GM21786 (cell line): ENCODE measurements around the gene RBM28.

Experiments used
- ATAC-seq: cut with Tn5 transposase; IDR thresholded peaks from one replicate; pipeline ENCODE4 v1.9.1; 2021; ENCODE audit not compliant: unreplicated experiment

Gene RBM28

DNA sequence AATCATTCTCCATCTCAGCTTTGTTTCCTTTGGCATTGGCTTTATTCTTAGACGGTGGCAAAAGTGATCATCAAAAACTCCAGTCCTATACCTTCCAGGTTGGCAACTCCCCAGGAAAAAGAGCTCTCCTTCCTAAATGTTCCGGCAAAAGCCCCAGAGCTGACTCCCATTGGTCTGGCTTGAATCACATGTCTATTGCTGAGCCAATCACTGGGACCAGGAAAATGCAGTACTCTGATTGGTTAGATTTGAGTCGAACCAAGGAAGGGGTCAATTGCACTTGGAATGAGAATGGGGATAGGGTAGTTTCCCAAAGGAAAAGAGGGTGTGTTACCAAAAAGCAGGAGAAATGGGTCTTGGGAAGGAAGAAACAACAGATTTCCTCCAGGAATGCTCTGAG lies 80.3 kb downstream of the RBM28 start:
- no peak for ATAC-seq

DNA sequence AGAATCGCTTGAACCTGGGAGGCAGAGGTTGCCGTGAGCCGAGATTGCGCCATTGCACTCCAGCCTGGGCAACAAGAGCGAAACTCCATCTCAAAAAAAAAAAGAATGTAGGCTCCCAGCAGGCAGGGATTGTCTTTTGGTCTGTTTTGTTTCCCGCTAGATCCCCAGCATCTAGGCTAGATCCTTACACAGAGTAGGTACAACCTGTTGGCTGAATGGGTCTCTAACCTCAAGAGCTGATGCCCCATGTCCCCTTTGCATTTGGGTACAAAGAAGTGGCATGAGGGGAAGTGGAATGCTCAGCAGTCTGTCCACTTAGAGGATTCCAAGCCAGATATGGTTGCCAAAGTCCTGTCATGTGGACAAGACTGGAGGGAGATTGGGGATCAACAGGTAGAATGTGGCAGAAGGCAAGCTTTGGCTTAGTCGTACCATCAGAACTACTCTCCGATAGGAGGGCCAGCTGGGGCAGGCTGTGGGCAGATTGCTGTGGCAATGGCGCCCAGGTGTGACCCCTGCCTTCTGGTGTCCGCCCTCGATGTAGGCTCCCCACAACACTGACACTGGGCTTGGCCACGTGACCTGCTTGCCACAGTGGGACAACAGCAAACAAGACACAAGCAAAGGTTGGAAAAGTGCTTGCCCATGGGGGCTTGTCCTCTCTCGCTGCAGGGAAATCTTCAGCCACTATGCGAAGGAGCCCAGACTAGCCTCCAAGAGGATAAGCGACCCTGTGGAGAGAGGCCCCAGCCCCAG lies 81.3 kb downstream of the RBM28 start:
- no peak for ATAC-seq

GRCh38 chr7:128260069-128260795 lies 83.5 kb downstream of the RBM28 start:
- ATAC-seq = no peak

DNA sequence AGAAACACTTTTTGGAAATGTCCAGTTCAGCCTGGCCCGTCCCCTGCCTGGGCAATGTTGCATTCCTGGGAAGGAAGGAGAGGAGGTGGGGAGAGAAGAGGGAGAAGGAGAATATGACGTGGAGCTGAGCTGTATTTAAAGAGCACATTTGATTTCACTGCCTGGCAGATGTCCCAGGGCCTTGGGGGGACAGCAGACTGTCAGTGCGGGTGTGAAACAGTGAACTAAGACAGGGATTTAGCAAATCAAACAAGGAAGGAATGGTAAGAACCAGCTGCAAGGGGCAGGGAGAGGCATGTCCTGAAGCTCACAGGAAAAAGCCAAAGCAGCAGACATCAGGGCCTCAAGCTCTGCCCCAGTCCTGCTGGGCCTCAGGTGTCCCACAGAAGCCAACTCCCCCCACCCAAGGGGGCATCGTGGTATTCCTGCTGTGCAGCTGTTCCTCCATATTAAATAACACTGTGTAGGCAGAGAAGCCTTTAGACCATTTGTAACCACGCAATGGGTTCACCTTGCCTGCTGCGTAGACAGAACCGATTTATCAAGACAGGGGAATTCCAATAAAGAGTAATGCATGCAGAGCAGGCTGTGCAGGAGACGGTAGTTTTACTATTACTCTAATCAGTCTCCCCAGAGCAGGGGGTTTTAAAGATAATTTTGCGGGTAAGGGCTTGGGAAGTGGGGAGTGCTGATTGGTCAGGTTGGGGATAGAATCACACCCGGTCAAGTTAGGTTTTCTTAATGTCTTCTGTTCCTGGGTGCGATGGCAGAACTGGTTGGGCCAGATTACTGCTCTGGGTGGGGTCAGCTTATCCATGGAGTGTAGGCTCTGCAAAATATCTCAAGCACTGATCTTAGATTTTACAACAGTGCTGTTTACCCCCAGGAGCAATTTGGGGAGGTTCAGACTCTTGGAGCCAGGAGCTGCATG lies 84.3 kb downstream of the RBM28 start:
- ATAC-seq = no peak

- no peak for ATAC-seq
Measured at GRCh38 chr7:128257458-128257857, 86.2 kb downstream of the RBM28 start.

DNA sequence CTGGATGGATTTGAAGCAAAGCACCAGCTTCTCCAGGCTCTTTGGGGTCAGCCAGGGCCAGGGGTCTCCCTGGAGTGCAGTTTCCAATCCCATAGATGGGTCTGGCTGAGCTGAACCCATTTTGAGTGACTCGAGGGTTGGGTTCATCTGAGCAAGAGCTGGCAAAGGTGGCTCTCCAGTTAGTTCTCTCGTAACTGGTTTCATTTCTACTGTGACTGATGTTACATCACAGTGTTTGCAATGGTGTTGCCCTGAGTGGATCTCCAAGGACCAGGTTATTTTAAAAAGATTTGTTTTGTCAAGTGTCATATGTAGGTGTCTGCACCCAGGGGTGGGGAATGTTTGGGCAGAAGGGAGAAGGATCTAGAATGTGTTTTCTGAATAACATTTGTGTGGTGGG lies 88.4 kb downstream of the RBM28 start:
- ATAC-seq = no peak

DNA sequence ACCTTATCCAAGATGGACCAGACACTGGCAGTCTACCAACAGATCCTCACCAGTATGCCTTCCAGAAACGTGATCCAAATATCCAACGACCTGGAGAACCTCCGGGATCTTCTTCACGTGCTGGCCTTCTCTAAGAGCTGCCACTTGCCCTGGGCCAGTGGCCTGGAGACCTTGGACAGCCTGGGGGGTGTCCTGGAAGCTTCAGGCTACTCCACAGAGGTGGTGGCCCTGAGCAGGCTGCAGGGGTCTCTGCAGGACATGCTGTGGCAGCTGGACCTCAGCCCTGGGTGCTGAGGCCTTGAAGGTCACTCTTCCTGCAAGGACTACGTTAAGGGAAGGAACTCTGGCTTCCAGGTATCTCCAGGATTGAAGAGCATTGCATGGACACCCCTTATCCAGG lies 89.2 kb downstream of the RBM28 start:
- ATAC-seq = no peak

DNA sequence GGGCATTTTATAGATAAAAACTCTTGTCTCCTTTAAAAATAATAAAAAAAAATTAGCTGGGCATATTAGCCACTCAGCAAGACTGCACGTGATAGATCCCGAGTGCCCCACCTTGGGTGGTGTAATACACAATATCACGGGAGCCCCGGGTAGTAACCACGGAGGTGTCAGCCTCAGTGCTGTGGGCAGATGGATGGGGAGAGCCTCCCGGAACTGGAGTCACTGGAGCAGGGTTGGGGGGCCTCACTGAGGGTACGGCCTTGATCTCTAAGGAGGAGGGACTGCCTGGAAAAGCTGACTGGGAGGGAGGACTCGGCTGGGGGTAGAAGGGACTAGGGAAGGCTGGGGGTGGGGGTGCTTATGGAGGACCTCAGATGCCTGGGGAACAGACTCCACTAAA lies 90.0 kb downstream of the RBM28 start:
- no peak for ATAC-seq

DNA sequence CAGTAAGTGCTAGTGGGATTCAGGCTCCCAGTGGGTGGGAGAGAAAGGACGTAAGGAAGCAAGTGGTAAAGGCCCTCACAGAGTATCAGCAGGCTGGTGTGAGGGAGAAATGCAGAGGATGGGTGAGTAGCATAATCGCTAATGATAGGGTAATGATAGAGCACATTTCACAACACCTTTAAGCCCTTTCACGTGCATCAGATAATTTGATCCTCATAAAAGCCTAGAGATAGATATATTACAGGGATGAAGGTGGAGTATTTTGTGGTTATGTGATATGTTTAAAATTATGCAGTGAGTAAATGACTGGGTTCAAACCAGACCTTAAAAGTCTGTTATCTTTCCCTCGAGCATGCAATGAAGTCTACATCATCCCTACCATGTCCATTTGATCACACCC lies 92.4 kb downstream of the RBM28 start:
- no peak for ATAC-seq
